Nephron progenitor cell (in vitro differentiated cells): Measurements from ENCODE around the gene SMARCC1.

Source experiments
- DNase-seq: peaks from one replicate; pipeline ENCODE4 v3.0.0; 2021
- H3K27ac Mint-ChIP-seq: 2 replicates; pipeline ENCODE4 v1.8.0; 2021; ENCODE audit warnings: mild to moderate bottlenecking, moderate library complexity, mixed read lengths
- H3K27me3 Mint-ChIP-seq: 2 replicates; pipeline ENCODE4 v1.8.0; 2021; ENCODE audit warnings: mild to moderate bottlenecking, low read depth, mixed read lengths; ENCODE audit not compliant: poor library complexity
- H3K36me3 Mint-ChIP-seq: 2 replicates; pipeline ENCODE4 v1.8.0; 2021; ENCODE audit warnings: low read depth, mixed read lengths
- H3K4me1 Mint-ChIP-seq: 2 replicates; pipeline ENCODE4 v1.8.0; 2021; ENCODE audit warnings: mixed read lengths
- H3K4me3 Mint-ChIP-seq: 2 replicates; pipeline ENCODE4 v1.8.0; 2021; ENCODE audit warnings: mild to moderate bottlenecking, moderate library complexity, mixed read lengths
- H3K9me3 Mint-ChIP-seq: 2 replicates; pipeline ENCODE4 v1.8.0; 2021; ENCODE audit warnings: mild to moderate bottlenecking, moderate library complexity, mixed read lengths
- TF ChIP-seq, protein P1 (sequence below): fragments of 200-600 bp; sonication (generic); IDR thresholded peaks from 2 replicates; pipeline ENCODE4 v1.5.0; 2021; ENCODE audit warnings: antibody characterized with exemption

SMARCC1 gene

DNA sequence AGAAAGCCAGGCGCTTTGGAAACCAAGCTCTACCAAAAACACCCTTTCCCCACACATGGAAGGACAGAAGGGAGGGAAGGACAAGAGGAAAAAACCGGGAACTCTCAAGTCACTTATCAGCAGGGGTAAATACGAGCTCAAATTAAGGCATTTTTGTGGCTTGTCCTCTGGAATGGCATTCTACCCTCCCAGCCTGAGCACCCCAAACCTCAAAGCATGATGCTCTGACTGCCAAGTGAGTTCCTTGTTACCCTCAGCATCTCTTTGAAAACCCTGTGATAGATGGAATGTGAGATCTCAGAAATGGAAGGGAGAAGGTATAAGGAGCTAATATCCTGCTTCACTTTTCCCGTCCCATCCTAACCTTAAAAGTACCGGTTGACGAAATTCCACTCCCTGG is 194.9 kb downstream of the SMARCC1 start:
- Mint-ChIP-seq H3K4me1 (no peaks in the 10 kb centered on the region), H3K27ac (peak overlapping the region; percentile 78), H3K9me3 (no peaks in the 10 kb centered on the region), H3K36me3 (peaks cover 67% of the 10 kb centered on the region), H3K4me3 (no peak overlapping the region), H3K27me3 (peaks cover 6% of the 10 kb centered on the region)
- no peak for DNase-seq
- TF ChIP-seq, protein P1, sequence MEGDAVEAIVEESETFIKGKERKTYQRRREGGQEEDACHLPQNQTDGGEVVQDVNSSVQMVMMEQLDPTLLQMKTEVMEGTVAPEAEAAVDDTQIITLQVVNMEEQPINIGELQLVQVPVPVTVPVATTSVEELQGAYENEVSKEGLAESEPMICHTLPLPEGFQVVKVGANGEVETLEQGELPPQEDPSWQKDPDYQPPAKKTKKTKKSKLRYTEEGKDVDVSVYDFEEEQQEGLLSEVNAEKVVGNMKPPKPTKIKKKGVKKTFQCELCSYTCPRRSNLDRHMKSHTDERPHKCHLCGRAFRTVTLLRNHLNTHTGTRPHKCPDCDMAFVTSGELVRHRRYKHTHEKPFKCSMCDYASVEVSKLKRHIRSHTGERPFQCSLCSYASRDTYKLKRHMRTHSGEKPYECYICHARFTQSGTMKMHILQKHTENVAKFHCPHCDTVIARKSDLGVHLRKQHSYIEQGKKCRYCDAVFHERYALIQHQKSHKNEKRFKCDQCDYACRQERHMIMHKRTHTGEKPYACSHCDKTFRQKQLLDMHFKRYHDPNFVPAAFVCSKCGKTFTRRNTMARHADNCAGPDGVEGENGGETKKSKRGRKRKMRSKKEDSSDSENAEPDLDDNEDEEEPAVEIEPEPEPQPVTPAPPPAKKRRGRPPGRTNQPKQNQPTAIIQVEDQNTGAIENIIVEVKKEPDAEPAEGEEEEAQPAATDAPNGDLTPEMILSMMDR = no peak

DNA sequence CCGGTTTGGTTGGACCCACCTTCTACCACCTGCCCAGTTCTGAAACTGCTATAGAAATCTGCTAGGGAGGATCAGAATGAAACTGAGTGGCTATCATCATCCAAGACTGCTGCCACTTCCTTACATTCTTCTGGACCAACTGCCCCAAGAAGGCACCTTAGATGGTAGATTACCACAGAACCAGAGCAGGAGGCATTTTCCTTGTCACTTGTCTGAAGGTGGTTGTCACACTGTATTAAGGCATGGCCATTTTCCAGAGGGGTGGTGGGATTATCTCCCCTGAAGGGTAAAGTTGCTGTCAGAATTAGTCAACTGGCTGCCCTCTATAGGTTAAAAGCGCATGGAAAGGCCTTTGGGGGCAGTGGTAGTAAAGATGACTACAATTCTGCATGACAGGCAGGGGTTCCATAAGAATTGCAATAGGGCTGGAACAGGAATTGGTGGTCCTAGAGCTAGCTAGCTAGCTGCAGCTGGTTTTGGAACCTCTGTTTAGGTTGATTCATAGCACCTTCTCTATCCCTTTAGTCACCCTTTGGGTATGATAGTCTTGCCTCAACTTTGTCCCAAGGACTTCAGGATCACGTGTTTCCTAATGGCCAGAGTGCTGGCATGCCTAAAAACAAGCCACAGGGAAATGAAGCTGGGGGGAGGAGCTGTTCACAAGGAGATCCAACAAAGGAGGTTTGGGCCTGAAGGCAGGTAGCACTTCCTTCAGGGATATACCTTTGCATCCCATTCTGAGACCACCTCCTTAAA is 198.2 kb downstream of the SMARCC1 start:
- TF ChIP-seq, protein P1 = no peak
- H3K4me1 Mint-ChIP-seq = no peaks in the 10 kb centered on the region
- no peak overlapping the region for H3K4me3 Mint-ChIP-seq
- H3K27me3 Mint-ChIP-seq = peaks cover 37% of the 10 kb centered on the region
- DNase-seq = no peak
- peaks cover 36% of the 10 kb centered on the region for H3K36me3 Mint-ChIP-seq
- H3K9me3 Mint-ChIP-seq = no peaks in the 10 kb centered on the region
- peak overlapping the region; percentile 41 for H3K27ac Mint-ChIP-seq

DNA sequence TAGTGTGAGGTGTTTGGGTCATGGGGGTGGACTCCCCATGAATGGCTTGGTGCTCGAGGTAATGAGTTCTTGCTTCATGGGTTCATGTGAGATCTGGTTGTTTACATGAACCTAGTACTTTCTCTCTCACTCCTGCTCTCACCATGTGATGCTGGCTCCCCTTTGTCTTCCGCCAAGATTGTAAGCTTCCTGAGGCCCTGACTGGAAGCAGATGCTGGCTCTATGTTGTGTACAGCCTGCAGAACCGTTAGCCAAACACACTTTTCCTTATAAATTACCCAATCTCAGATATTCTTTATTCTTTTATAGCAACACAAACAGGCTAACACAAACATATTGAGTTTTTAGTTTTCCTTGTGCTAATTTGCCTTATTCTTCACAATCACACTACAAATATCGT is 199.9 kb downstream of the SMARCC1 start:
- Mint-ChIP-seq H3K4me3 (no peak overlapping the region), H3K27ac (no peak overlapping the region), H3K4me1 (no peaks in the 10 kb centered on the region), H3K27me3 (peaks cover 51% of the 10 kb centered on the region), H3K36me3 (peaks cover 24% of the 10 kb centered on the region), H3K9me3 (no peaks in the 10 kb centered on the region)
- TF ChIP-seq, protein P1 = no peak
- no peak for DNase-seq

DNA sequence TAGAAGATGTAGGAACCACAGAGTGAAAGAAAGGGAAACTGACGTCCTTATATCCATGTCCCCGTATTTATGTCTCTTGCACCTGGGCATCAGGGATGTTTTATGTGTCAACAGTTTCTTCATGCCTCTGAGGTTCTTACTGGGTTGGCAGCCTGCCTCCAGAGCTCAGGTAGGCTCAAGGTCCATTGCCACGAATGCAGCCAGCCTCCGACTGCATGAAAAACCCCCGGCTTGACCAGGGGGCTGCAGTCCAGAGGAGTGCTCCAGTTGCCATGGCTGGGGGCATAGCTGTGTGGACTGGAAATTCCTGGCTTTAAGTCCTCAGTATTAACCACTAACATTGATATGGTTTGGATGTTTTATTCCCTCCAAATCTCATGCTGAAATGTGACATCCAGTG is 200.3 kb downstream of the SMARCC1 start:
- TF ChIP-seq, protein P1 = no peak
- Mint-ChIP-seq H3K9me3 (no peaks in the 10 kb centered on the region), H3K4me3 (no peak overlapping the region), H3K27me3 (peaks cover 55% of the 10 kb centered on the region), H3K36me3 (peaks cover 20% of the 10 kb centered on the region), H3K27ac (no peak overlapping the region), H3K4me1 (no peaks in the 10 kb centered on the region)
- DNase-seq = no peak

DNA sequence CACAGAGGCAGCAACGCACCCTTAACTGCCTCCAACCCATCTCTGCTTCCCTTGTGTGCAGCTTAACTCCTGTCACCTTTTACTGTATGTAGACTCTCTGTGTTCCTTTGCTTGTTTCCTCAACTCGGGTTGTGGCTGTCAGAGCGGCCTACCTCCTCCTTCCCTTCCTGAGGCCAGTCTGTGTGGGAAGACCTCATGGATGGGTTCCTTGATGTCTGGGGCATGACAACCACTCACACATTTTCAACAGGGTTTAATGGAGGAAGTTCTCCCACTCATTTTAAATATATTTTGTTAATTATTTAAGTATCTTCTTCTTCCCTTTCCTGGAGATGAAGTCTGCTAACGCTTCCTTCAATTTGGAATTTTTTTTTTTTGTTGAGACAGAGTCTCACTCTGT is 201.2 kb downstream of the SMARCC1 start:
- Mint-ChIP-seq H3K9me3 (no peaks in the 10 kb centered on the region), H3K27ac (no peak overlapping the region), H3K36me3 (peaks cover 12% of the 10 kb centered on the region), H3K4me3 (peak overlapping the region; percentile 52), H3K4me1 (no peaks in the 10 kb centered on the region), H3K27me3 (peaks cover 65% of the 10 kb centered on the region)
- DNase-seq = no peak
- TF ChIP-seq, protein P1 = no peak

DNA sequence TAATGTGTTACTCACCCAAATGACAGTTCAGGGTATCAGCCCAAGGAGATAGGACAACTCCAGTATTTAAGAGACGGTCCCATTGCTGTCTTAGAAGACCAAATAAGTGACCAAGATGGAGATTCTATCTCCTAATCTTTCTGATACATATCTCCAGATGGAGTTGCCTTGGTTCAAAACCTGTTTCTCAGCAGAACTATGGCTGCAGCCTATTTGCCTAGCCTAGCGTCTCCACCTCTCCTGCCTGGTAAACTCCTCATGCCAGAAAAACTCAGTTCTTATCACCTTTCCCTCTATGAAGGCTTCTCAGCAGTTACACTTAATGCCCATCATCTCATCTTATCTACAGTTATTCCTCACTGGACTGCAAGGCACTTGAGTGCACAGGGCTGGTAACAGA is 201.8 kb downstream of the SMARCC1 start:
- TF ChIP-seq, protein P1 = no peak
- Mint-ChIP-seq H3K27ac (no peak overlapping the region), H3K4me1 (no peaks in the 10 kb centered on the region), H3K27me3 (peaks cover 69% of the 10 kb centered on the region), H3K36me3 (peaks cover 7% of the 10 kb centered on the region), H3K4me3 (peak overlapping the region; percentile 52), H3K9me3 (no peaks in the 10 kb centered on the region)
- no peak for DNase-seq
